Muscle layer of colon (tissue), 2 donors: ENCODE results near the gene TP53BP2.
"Not testable (repeated sequence)": the region's sequence is repeated elsewhere in the genome, so short reads cannot be mapped to it uniquely, and the experiment has no call there.

Experiments used
- H3K27ac ChIP-seq: one replicate; pipeline ENCODE4 v1.7.0; 2013; ENCODE audit warnings: low read depth, mild to moderate bottlenecking, low read length, moderate library complexity
- H3K27me3 ChIP-seq, 2 donors: one replicate each; pipeline ENCODE4 v1.7.0; 2013; ENCODE audit warnings: low read length in 2 of 2, mild to moderate bottlenecking in 2 of 2; ENCODE audit not compliant: insufficient read depth in 2 of 2, control insufficient read depth in 1 of 2
- H3K36me3 ChIP-seq: one replicate; pipeline ENCODE4 v1.7.0; 2013; ENCODE audit warnings: mild to moderate bottlenecking, low read length; ENCODE audit not compliant: insufficient read depth
- H3K4me1 ChIP-seq: one replicate; pipeline ENCODE4 v1.7.0; 2013; ENCODE audit warnings: mild to moderate bottlenecking, low read length; ENCODE audit not compliant: insufficient read depth
- H3K4me3 ChIP-seq, 2 donors: one replicate each; pipeline ENCODE4 v1.7.0; 2013; ENCODE audit warnings: low read length in 2 of 2, low read depth in 1 of 2, mild to moderate bottlenecking in 1 of 2, moderate library complexity in 1 of 2
- H3K9ac ChIP-seq: one replicate; pipeline ENCODE4 v1.7.0; 2013; ENCODE audit warnings: low read length
- H3K9me3 ChIP-seq: one replicate; pipeline ENCODE4 v1.7.0; 2013; ENCODE audit warnings: mild to moderate bottlenecking, low read length
- donor health status: abdominal sarcoma.
- donor health status: Adenocarcinoma of cecum.

TP53BP2 gene

DNA sequence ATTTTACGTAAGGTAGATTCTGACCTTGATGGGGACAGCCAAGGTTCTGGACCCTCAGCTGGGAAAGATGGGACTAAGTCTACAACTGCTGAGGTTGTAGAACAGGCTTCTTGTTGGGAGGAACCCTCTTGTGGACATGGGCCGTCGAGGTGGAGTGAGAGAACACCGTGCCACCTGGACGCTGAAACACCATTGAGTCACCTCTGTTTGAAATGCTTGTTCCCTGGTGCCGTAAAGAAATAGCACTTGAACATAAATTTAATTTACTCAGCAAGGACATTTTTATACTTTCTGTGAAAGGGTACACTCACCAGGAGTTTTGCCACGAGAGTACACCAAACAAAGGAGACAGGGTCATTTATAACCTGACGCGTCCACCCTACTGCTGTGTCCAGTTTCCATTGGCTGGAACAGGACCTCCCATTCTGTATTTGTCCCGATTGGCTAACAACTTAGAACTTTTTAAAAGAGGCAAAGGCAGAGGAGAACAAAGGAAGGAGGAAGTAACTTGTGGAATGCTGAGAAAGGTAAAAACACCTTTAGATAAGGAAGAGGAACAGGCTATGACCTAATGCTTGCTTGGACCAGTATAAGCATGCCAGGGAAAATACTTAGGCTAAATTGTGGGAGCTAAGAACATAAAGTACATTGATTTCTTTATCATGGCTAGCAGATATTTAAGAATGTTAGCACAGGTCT lies 105.6 kb downstream of the TP53BP2 start:
- H3K27ac ChIP-seq, H3K9ac ChIP-seq: not testable (repeated sequence)
- H3K4me1 ChIP-seq = peaks cover 18% of the 10 kb centered on the region

DNA sequence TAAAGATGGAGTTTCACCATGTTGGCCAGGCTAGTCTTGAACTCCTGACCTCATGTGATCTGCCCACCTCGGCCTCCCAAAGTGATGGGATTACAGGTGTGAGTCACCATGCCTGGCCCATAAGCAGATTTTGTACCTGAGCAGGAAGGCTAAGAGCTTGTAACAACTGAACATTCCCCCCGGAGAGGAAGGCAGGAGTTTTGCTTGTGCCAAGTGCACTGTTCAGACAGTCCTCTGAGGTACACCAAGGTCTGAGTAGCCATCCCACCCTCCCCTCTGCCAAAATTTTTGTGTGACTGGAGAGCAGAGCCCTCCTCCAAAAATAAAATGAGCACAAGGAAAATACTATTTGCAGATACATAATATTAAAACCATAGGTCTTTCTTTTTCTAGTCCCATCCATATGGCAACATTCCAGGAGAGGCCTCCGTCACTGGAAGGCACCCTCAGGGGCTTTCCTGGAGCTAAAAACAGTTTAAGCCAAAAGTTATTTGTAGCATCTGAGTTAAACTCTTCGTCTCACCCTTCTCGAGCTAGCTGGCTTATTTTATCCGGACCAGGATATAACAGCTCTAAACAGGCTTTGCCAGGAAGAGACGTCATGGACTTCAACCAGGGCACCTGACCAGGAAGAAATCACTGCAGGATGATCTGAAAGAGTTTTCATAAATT lies 106.2 kb downstream of the TP53BP2 start:
- no peak overlapping the region for H3K27ac ChIP-seq
- H3K9me3 ChIP-seq = no peaks in the 10 kb centered on the region
- peaks cover 11% of the 10 kb centered on the region for H3K36me3 ChIP-seq
- H3K9ac ChIP-seq = no peak overlapping the region
- H3K27me3 ChIP-seq = no peaks in the 10 kb centered on the region
- H3K4me1 ChIP-seq = peaks cover 18% of the 10 kb centered on the region
- H3K4me3 ChIP-seq = no peak overlapping the region

More for the DNA sequence above, 105.6 kb downstream of the TP53BP2 start:
- H3K36me3 ChIP-seq = peaks cover 11% of the 10 kb centered on the region
- not testable (repeated sequence) for H3K4me3 ChIP-seq, H3K9me3 ChIP-seq, H3K27me3 ChIP-seq

DNA sequence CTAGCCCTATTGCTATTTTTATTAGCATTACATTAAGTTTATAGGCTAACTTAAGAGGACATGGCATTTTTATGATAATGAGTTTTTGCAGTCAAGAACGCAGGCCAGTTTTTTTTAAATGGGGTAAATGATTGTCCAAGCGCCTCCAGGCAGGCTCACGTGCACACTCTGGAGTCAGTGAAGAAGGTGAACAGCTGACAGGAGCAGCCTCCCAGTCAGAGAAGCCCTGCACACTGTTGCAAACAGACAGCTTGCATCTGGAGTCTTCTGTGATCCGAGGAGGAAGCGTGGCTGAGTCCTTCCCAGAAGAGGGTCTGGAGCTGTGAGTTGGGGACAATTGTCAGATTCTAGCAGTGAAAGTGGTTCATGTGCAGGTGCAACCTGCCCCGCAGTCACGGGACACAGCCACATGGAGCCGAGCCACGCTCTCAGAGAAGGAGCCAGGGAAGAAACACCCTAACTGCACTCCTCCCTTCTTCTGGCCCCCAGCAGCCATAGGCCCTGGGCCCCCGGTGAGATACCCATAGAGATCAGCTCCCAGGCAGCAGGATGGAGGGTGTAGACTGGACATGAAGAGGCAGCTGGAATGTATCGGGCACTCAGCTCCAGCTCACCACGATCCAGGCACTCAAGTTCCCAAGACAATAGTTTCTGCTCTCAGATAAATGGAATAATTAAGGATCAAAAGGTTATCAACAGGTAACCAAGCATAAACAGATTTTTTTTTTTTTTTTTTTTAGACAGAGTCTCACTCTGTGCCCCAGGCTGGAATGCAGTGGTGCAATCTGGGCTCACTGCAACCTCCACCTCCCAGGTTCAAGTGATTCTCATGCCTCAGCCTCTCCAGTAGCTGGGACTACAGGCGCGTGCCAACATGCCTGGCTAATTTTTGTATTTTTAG lies 107.0 kb downstream of the TP53BP2 start:
- Histone ChIP-seq H3K9me3 (no peaks in the 10 kb centered on the region), H3K4me3 (no peak overlapping the region), H3K36me3 (peaks cover 7% of the 10 kb centered on the region), H3K4me1 (peaks cover 20% of the 10 kb centered on the region), H3K9ac (no peak overlapping the region), H3K27ac (no peak overlapping the region), H3K27me3 (no peaks in the 10 kb centered on the region)

DNA sequence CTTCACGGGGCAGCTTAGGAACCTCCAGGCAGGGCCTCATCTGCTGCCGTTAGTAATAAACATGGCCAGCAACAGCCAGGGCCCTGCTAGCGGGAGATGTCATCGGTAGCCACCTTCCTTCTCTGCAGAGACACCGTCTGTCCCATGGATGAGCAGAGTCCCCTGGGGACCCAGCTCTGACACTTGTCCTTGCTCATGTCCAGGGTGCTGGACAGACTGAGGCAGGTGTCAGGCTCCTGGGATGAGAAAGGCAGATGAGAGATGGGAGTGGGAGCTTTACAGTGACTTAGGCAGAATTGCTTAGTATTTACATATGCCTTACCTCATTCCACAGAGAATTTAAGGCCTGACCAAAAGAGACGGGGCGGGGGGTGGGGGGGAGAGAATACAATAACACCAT lies 108.4 kb downstream of the TP53BP2 start:
- Histone ChIP-seq H3K4me1 (peaks cover 32% of the 10 kb centered on the region), H3K27ac (no peak overlapping the region), H3K27me3 (no peaks in the 10 kb centered on the region), H3K9me3 (no peaks in the 10 kb centered on the region), H3K4me3 (no peak overlapping the region), H3K9ac (no peak overlapping the region), H3K36me3 (peaks cover 7% of the 10 kb centered on the region)

DNA sequence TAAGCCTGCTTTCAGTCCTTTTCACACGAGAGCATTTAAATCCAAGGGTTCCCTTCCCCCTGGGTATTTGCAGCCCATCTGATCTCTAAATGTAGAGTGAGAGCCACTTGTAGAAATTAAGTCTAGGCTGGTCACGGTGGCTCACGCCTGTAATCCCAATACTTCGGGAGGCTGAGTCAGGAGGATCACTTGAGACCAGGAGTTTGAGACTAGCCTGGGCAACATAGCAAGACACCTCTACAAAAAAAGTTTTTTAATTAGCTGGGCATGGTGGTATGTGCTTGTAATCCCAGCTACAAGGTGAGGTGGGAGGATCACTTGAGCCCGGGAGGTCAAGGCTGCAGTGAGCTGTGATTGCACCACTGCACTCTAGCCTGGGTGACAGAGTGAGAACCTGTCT lies 109.1 kb downstream of the TP53BP2 start:
- H3K27me3 ChIP-seq, H3K36me3 ChIP-seq, H3K27ac ChIP-seq, H3K4me3 ChIP-seq, H3K9me3 ChIP-seq, H3K9ac ChIP-seq: not testable (repeated sequence)
- peaks cover 33% of the 10 kb centered on the region for H3K4me1 ChIP-seq

DNA sequence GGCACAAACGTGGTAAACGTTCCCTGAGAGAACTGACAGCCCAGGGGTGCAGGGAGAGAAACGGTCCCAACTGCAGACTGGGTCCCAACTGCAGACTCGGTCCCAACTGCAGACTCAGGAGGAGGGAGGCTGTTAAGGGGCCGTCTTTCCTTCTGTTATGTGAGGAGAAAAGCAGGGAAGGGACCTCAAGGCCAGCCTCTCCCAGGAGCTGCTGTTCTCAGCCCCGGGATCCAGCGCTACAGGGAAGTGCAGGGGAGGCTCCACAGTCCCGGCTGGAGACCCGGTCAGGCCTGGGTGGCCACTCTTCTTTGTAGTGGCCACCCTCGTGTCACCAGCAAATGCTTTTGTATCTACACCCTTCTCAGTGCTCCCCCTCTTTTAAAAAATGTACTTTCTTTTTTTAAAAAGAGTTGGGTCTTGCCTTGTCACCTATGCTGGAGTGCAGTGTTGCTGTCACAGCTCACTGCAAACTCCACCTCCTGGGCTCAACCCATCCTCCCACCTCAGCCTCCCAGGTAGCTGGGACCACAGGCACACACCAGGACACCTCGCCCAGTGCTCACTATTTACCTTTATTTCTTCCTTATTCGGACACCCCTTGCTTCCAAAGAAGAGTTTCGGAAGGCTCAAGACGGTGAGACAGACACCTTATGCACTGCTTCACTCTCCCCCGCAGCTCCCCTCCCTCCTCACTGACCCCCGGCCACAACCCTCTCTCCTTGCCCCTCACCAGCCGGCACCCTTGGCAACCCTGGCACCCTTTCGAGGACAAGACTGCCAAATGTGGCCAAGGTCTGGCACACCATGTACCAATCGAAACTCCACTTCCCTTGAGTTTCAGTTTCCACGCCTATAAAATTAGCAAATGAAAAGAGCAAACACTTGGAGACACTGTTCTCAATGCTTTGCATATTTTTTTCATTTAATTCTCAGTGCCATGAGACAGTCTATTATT lies 111.6 kb downstream of the TP53BP2 start:
- Histone ChIP-seq H3K9me3 (no peaks in the 10 kb centered on the region), H3K9ac (no peak overlapping the region), H3K36me3 (peaks cover 7% of the 10 kb centered on the region), H3K4me1 (peaks cover 38% of the 10 kb centered on the region), H3K27me3 (no peaks in the 10 kb centered on the region), H3K27ac (no peak overlapping the region), H3K4me3 (no peak overlapping the region)

DNA sequence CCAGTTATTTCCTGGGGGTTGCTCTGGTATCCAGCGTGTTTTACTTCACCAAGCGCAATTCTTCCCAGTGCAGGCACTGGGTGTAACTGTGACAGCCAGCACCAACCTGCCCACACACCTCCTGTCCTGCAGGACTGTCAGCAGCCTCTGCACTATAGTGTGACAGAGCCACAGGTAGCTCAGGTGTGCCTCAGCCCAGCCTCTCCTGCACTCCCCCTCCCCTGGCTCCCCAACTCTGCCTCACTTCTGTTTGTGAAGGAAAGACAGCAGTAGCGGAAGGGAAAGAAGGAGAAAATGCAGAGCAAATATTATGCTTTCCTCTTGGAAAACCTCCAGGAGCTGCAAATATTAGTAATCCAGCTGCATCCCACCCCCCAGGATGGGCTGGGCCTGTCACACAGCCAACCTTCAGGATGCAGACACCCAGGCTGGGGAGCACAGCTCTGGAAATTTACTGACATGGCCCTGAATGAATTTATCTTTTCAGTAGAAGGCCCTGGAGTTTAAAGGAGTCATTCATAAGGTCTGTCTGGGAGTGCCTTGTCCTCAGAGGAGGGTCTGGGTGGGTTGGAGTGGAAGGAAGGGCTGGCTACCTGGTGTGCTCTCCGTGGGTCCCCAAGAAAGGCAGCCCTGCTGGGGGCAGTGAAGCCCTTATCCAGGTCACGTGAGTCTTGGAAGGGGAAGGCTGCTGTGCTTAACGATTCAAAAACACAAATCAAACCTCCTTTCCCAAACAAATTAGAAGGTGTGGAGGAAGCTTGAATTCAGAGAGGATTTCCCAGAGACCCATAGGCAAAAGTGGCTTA lies 112.6 kb downstream of the TP53BP2 start:
- H3K27me3 ChIP-seq = no peaks in the 10 kb centered on the region
- no peaks in the 10 kb centered on the region for H3K9me3 ChIP-seq
- no peak overlapping the region for H3K9ac ChIP-seq
- peaks cover 28% of the 10 kb centered on the region for H3K4me1 ChIP-seq
- no peak overlapping the region for H3K4me3 ChIP-seq
- no peaks in the 10 kb centered on the region for H3K36me3 ChIP-seq
- no peak overlapping the region for H3K27ac ChIP-seq

DNA sequence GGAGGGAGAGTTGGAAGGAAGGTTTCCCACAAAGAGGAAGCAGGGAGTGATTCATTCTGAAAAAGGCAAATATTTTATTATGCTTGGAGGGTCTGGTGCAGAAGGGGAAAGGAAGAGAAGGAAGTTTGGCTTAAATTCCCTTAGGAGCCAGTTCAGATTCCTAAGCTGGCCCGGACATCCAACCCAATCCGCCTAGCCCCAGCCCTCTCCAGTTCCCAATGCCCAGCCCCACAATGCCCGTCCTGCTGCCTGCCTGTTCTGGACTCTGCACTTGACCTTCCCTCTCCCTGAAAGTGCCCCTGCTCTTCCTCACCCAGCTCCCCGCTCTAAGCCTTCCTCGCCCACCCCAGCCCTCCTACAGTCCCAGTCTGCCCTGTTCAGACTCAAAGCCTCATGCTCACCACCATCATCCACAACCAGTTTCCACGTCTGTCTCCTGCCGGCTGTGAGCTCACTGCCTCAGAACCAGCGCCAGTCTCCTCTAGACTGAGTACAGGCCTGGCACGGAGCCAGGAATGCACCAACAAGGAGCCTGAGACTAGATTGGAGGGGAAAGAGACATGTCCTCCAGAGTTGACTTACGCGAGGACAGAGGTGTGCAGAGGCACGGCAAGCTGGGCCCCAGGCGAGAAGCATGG lies 114.5 kb downstream of the TP53BP2 start:
- Histone ChIP-seq H3K9me3 (no peaks in the 10 kb centered on the region), H3K27ac (no peak overlapping the region), H3K36me3 (no peaks in the 10 kb centered on the region), H3K9ac (no peak overlapping the region), H3K27me3 (no peaks in the 10 kb centered on the region), H3K4me1 (peaks cover 42% of the 10 kb centered on the region), H3K4me3 (no peak overlapping the region)

DNA sequence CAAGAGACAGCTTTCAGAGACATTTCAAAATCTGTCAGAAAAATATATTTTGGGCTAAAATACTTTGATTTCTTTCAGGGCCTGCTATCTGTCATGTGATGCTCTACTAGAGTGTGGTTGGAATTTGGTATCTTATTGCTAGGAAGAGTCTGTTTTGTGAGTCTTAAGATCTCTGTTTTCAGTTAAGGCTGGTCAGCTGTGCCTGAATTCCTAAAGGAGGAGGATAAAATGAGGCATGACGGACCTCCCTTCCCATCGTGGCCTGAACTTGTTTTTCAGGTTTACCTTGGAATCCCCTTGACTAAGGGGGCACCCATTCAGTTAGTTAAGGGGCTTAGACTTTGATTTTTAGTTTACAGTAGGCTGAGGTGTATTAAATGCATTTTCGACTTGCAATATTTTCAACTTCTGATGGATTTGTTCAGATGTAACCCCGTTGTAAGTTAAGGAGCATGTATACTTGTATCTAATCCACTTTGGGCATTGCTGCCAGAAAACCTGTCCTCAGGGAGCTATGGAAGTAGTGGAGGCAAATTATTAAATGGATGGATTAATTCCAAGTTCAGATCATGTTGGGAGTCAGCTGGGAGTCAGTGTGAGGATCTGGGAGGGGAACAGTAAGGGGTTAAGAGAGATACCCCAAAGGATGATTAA lies 115.1 kb downstream of the TP53BP2 start:
- no peaks in the 10 kb centered on the region for H3K27me3 ChIP-seq
- H3K27ac ChIP-seq = no peak overlapping the region
- H3K4me3 ChIP-seq = no peak overlapping the region
- peaks cover 48% of the 10 kb centered on the region for H3K4me1 ChIP-seq
- no peak overlapping the region for H3K9ac ChIP-seq
- no peaks in the 10 kb centered on the region for H3K36me3 ChIP-seq
- H3K9me3 ChIP-seq = no peaks in the 10 kb centered on the region
